Activated naive CD4-positive, alpha-beta T cell treated with anti-CD3 and anti-CD28 coated beads, Interleukin-2, amount 50 U/mL, for 24 hours (primary cell): ENCODE results near the gene RAD52.
A peak's percentile ranks its signal among the peaks of the same experiment; 100 is the strongest.

Experiments
- H3K27ac Mint-ChIP-seq: one replicate; pipeline ENCODE4 v1.8.0; 2021; ENCODE audit warnings: mild to moderate bottlenecking, mixed read lengths
- H3K27me3 Mint-ChIP-seq: one replicate; pipeline ENCODE4 v1.8.0; 2021; ENCODE audit warnings: mixed read lengths
- H3K36me3 Mint-ChIP-seq: one replicate; pipeline ENCODE4 v1.8.0; 2021; ENCODE audit warnings: mixed read lengths
- H3K4me1 Mint-ChIP-seq: one replicate; pipeline ENCODE4 v1.8.0; 2021; ENCODE audit warnings: mixed read lengths
- H3K4me3 Mint-ChIP-seq: one replicate; pipeline ENCODE4 v1.8.0; 2021; ENCODE audit warnings: mild to moderate bottlenecking, mixed read lengths
- H3K9me3 Mint-ChIP-seq: one replicate; pipeline ENCODE4 v1.8.0; 2021; ENCODE audit warnings: mixed read lengths

RAD52 gene

GRCh38 chr12:977156-977555, 27.7 kb upstream of the RAD52 start:
- Mint-ChIP-seq H3K36me3 (peaks cover 1% of the 10 kb centered on the region), H3K4me1 (no peaks in the 10 kb centered on the region), H3K4me3 (no peak overlapping the region), H3K27me3 (no peaks in the 10 kb centered on the region), H3K27ac (peak overlapping the region; percentile 37), H3K9me3 (no peaks in the 10 kb centered on the region)

- H3K4me1 Mint-ChIP-seq: no peaks in the 10 kb centered on the region
- H3K27me3 Mint-ChIP-seq: no peaks in the 10 kb centered on the region
- H3K4me3 Mint-ChIP-seq: no peak overlapping the region
- H3K36me3 Mint-ChIP-seq: peaks cover 1% of the 10 kb centered on the region
- no peak overlapping the region for H3K27ac Mint-ChIP-seq
- no peaks in the 10 kb centered on the region for H3K9me3 Mint-ChIP-seq
These were observed 27.1 kb upstream of the RAD52 start for GRCh38 chr12:976644-977043.

DNA sequence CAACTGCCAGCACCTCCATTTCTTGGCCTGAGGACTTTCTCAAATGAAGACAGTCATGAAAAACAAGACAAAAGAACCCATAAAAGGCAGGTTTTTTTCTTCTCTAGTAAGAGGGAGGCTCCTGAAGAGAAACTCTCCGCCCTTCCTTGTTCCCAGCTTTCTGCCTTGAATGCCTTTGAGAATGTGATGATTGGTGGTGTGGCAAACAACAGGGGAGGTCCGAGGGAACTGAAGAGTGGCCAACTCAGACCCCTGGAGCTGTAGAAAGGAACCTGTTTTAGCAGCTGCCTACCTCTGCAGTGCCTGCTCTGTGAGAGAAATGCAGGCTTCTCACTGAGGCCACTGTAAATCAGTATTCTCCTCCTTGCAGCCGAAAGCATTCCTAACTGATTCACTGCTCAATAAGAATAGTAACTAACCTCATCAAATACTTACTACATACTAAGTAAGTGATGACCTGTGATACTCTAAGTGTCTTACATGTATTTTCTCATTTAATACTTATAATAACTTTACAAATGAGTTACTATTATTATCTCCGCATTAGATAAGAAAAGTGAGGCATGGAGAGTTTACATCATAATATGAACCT, 24.9 kb upstream of the RAD52 start:
- no peak overlapping the region for H3K4me3 Mint-ChIP-seq
- no peak overlapping the region for H3K27ac Mint-ChIP-seq
- H3K36me3 Mint-ChIP-seq: peaks cover 1% of the 10 kb centered on the region
- no peaks in the 10 kb centered on the region for H3K4me1 Mint-ChIP-seq
- H3K27me3 Mint-ChIP-seq: no peaks in the 10 kb centered on the region
- H3K9me3 Mint-ChIP-seq: no peaks in the 10 kb centered on the region

- no peaks in the 10 kb centered on the region for H3K9me3 Mint-ChIP-seq
- no peaks in the 10 kb centered on the region for H3K27me3 Mint-ChIP-seq
- H3K36me3 Mint-ChIP-seq: peaks cover 1% of the 10 kb centered on the region
- no peak overlapping the region for H3K4me3 Mint-ChIP-seq
- H3K4me1 Mint-ChIP-seq: no peaks in the 10 kb centered on the region
- H3K27ac Mint-ChIP-seq: no peak overlapping the region
These were observed 22.5 kb upstream of the RAD52 start for GRCh38 chr12:971991-972390.

- Mint-ChIP-seq H3K36me3 (peaks cover 1% of the 10 kb centered on the region), H3K27ac (no peak overlapping the region)
These were observed 20.3 kb upstream of the RAD52 start for GRCh38 chr12:969821-970220.

GRCh38 chr12:968545-968944, 19.1 kb upstream of the RAD52 start:
- no peaks in the 10 kb centered on the region for H3K9me3 Mint-ChIP-seq
- H3K27ac Mint-ChIP-seq: no peak overlapping the region
- no peaks in the 10 kb centered on the region for H3K4me1 Mint-ChIP-seq
- peaks cover 1% of the 10 kb centered on the region for H3K36me3 Mint-ChIP-seq
- no peaks in the 10 kb centered on the region for H3K27me3 Mint-ChIP-seq
- no peak overlapping the region for H3K4me3 Mint-ChIP-seq

More at GRCh38 chr12:969821-970220, 20.3 kb upstream of the RAD52 start:
- Mint-ChIP-seq H3K4me3 (no peak overlapping the region), H3K27me3 (no peaks in the 10 kb centered on the region), H3K9me3 (no peaks in the 10 kb centered on the region), H3K4me1 (no peaks in the 10 kb centered on the region)

- Mint-ChIP-seq H3K36me3 (no peaks in the 10 kb centered on the region), H3K4me1 (no peaks in the 10 kb centered on the region), H3K27ac (no peak overlapping the region), H3K4me3 (no peak overlapping the region), H3K9me3 (no peaks in the 10 kb centered on the region), H3K27me3 (no peaks in the 10 kb centered on the region)
These were observed 18.1 kb upstream of the RAD52 start for GRCh38 chr12:967641-968040.

GRCh38 chr12:966724-967123, 17.2 kb upstream of the RAD52 start:
- H3K36me3 Mint-ChIP-seq: no peaks in the 10 kb centered on the region
- peaks cover 4% of the 10 kb centered on the region for H3K4me1 Mint-ChIP-seq
- H3K9me3 Mint-ChIP-seq: no peaks in the 10 kb centered on the region
- H3K4me3 Mint-ChIP-seq: no peak overlapping the region
- no peak overlapping the region for H3K27ac Mint-ChIP-seq
- H3K27me3 Mint-ChIP-seq: no peaks in the 10 kb centered on the region

GRCh38 chr12:958588-959123, 9.2 kb upstream of the RAD52 start:
- Mint-ChIP-seq H3K36me3 (no peaks in the 10 kb centered on the region), H3K27ac (no peak overlapping the region), H3K4me1 (peaks cover 4% of the 10 kb centered on the region), H3K27me3 (no peaks in the 10 kb centered on the region), H3K9me3 (no peaks in the 10 kb centered on the region), H3K4me3 (no peak overlapping the region)

DNA sequence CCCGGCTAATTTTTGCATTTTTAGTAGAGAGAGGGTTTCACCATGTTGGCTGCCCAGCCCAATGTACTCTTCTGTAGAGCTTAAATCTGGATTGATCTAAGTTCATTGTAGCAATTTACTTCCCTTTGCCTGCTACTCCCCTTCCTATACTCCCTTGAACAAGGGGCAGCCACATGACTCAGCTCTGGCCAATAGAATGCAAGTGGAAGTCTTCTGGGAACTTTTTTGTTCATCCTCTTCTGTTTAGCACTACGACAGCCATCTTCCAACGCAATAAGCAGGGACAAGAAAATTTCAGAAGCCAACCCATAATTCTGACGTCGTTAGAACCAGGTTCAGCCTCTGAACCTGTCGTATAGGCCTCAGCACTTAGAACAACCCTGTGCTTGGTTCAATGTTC, 6.4 kb upstream of the RAD52 start:
- Mint-ChIP-seq H3K4me1 (no peaks in the 10 kb centered on the region), H3K27ac (no peak overlapping the region), H3K9me3 (no peaks in the 10 kb centered on the region), H3K36me3 (no peaks in the 10 kb centered on the region), H3K4me3 (no peak overlapping the region), H3K27me3 (no peaks in the 10 kb centered on the region)

- no peaks in the 10 kb centered on the region for H3K27me3 Mint-ChIP-seq
- H3K4me3 Mint-ChIP-seq: no peak overlapping the region
- no peaks in the 10 kb centered on the region for H3K36me3 Mint-ChIP-seq
- H3K4me1 Mint-ChIP-seq: no peaks in the 10 kb centered on the region
- H3K9me3 Mint-ChIP-seq: no peaks in the 10 kb centered on the region
- no peak overlapping the region for H3K27ac Mint-ChIP-seq
These were observed 5.2 kb upstream of the RAD52 start for GRCh38 chr12:954741-955140.

- Mint-ChIP-seq H3K27me3 (no peaks in the 10 kb centered on the region), H3K36me3 (peaks cover 3% of the 10 kb centered on the region), H3K4me1 (peaks cover 5% of the 10 kb centered on the region), H3K27ac (no peak overlapping the region), H3K9me3 (no peaks in the 10 kb centered on the region), H3K4me3 (no peak overlapping the region)
These were observed 4.3 kb upstream of the RAD52 start for GRCh38 chr12:953776-954175.

GRCh38 chr12:951176-951575, 1.7 kb upstream of the RAD52 start:
- Mint-ChIP-seq H3K27me3 (no peaks in the 10 kb centered on the region), H3K9me3 (no peaks in the 10 kb centered on the region), H3K4me1 (peaks cover 20% of the 10 kb centered on the region), H3K36me3 (peaks cover 7% of the 10 kb centered on the region), H3K4me3 (no peak overlapping the region), H3K27ac (peak overlapping the region; percentile 61)

DNA sequence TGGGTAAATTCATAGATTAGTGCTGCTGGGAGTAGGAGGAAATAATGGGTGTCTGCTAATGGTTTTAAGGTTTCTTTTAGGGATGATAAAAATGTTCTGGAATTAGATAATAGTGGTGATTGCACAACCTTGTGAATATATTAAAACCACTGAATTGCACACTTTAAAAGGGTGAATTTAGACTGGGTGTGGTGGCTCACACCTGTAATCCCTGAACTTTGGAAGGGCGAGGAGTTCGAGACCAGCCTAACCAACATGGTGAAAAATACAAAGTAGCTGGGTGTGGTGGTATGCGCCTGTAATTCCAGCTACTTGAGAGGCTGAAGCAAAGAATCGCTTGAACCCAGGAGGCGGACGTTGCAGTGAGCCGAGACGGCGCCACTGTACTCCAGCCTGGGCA, 1.3 kb downstream of the RAD52 start:
- peaks cover 8% of the 10 kb centered on the region for H3K36me3 Mint-ChIP-seq
- H3K27me3 Mint-ChIP-seq: no peaks in the 10 kb centered on the region
- peak overlapping the region; percentile 87 for H3K27ac Mint-ChIP-seq
- H3K9me3 Mint-ChIP-seq: no peaks in the 10 kb centered on the region
- peak overlapping the region; percentile 94 for H3K4me3 Mint-ChIP-seq
- peaks cover 40% of the 10 kb centered on the region for H3K4me1 Mint-ChIP-seq

DNA sequence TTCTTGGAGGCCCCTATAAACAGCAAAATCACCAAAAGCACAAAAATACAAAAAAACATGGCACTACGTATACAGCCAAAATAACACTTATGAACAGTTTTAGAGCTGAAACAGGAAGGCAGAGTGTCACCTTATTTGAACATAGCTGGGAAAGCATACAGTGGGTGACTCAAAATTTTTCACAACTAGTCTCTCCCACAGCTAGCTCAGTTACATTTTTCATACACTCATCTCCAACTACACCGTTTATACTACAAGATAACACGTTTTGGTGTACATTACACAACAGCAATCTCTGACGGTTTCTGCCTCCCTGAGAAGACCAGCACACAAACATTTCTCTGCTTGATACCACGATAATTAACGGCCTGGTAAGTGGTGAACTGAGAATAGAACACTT, 2.9 kb downstream of the RAD52 start:
- H3K4me3 Mint-ChIP-seq: no peak overlapping the region
- H3K27me3 Mint-ChIP-seq: no peaks in the 10 kb centered on the region
- peaks cover 45% of the 10 kb centered on the region for H3K4me1 Mint-ChIP-seq
- no peaks in the 10 kb centered on the region for H3K9me3 Mint-ChIP-seq
- H3K27ac Mint-ChIP-seq: peak overlapping the region; percentile 69
- peaks cover 11% of the 10 kb centered on the region for H3K36me3 Mint-ChIP-seq

GRCh38 chr12:946212-946611, 3.3 kb downstream of the RAD52 start:
- H3K27me3 Mint-ChIP-seq: no peaks in the 10 kb centered on the region
- peak overlapping the region; percentile 0 for H3K27ac Mint-ChIP-seq
- H3K4me1 Mint-ChIP-seq: peaks cover 45% of the 10 kb centered on the region
- H3K36me3 Mint-ChIP-seq: peaks cover 11% of the 10 kb centered on the region
- no peaks in the 10 kb centered on the region for H3K9me3 Mint-ChIP-seq
- no peak overlapping the region for H3K4me3 Mint-ChIP-seq

- Mint-ChIP-seq H3K27me3 (no peaks in the 10 kb centered on the region), H3K9me3 (no peaks in the 10 kb centered on the region), H3K4me3 (no peak overlapping the region), H3K36me3 (peaks cover 13% of the 10 kb centered on the region), H3K4me1 (peaks cover 53% of the 10 kb centered on the region), H3K27ac (peak overlapping the region; percentile 55)
These were observed 5.3 kb downstream of the RAD52 start for GRCh38 chr12:944211-944610.
